Fibroblast of skin of left biceps (primary cell): Measurements from ENCODE around the gene PARP8.
"Not testable (repeated sequence)": the region's sequence is repeated elsewhere in the genome, so short reads cannot be mapped to it uniquely, and the experiment has no call there.

Experiments
- DNase-seq, 2 experiments: peaks; one replicate each; pipeline ENCODE4 v3.0.0-alpha.2; 2013; ENCODE audit warnings: low read depth in 2 of 2

Gene PARP8

DNA sequence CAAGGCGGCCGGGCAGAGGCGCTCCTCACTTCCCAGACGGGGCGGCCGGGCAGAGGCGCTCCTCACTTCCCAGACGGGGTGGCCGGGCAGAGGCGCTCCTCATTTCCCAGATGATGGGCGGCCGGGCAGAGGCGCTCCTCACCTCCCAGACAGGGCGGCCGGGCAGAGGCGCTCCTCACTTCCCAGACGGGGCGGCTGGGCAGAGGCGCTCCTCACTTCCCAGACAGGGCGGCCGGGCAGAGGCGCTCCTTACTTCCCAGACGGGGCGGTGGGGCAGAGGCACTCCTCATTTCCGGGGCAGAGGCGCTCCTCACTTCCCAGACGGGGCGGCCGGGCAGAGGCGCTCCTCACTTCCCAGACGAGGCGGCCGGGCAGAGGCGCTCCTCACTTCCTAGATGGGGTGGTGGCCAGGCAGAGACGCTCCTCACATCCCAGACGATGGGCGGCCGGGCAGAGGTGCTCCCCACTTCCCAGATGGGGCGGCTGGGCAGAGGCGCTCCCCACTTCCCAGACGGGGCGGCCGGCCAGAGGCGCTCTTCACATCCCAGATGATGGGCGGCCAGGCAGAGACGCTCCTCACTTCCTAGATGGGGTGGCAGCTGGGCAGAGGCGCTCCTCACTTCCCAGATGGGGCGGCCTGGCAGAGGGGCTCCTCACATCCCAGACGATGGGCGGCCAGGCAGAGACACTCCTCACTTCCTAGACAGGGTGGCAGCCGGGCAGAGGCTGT, 108.2 kb downstream of the PARP8 start:
- not testable (repeated sequence) for DNase-seq

DNA sequence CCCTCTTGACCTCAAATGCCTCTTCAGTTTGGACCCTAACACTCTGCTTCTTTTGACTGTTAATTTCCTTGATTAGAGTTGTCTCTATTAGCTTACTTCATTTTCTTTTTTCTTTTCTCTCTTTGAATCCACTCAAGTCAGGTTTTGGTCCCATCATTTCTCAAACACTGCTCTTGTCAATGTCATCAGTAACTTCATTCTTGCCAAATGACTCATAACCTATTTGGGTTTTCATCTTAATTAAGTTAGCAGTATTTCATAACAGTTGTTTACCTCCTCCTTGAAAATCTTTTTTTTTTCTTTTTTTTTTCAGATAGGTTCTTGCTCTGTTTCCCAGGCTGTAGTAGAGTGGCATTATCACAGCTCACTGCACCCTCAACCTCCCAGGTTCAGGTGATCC, 119.6 kb downstream of the PARP8 start:
- no peak for DNase-seq

DNA sequence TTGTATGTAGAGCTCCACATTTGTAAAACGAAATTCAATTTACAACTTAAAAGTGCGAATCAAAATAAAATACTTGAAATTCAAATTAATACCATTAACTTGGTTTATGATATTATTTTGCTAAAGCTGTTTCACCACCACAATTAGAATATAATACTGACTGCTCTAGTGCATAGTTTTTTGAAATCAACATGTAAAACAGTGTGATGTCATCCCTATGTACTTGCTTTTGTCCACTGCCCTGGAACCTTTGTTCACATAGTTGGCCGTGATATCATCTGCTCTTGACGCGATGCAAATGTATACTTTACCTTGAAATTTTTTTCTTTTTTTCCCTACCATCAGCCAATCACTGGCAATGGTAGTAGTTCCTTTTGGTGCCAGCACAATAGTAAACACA, 125.4 kb downstream of the PARP8 start:
- DNase-seq, result no peak

DNA sequence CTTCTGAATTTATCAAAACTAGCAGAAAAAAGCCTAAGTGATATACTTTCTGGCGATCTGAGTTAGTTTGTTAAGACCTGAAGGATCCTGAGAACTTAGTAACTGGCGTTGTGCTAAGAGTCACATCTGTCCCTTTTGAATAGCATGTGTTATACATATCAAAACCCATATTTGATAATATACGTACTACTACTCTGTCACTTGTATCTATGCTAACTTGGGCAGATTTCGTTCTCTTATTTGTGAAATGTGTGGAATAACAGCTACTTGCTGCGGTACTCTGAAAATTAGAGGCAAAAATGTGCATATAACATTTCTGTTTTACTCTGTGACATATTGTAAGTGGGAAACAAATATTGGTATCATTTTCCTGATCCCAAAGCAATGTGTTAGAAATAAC, 126.4 kb downstream of the PARP8 start:
- no peak for DNase-seq

DNA sequence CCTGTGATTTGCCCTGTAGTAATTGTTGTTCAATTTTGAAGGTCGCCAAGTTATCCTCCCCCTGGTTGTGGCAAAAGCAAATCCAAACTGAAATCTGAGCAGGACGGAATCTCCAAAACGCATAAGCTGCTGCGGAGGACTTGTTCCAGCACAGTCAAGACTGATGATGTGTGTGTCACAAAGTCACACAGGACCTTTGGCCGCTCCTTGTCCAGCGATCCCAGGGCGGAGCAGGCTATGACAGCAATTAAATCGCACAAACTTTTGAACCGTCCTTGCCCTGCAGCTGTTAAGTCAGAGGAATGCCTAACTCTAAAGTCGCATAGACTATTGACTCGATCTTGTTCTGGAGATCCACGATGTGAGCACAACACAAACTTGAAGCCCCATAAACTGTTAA, 128.4 kb downstream of the PARP8 start:
- no peak for DNase-seq

DNA sequence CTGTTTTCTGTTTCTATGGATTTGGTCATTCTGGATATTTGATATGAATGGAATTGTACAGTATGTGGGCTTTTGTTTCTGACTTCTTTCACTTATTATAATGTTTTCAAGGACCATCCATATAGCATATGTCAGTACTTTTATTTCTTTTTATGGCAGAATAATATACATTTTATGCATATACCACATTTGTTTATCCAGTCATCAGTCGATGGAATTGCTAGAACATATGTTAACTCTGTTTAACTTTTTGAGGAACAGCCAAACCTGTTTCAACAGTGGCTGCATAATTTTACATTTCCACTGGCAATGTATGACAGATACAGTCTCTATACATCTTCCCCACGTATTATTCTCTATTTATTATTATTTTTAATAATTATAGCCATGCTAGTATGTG, 131.6 kb downstream of the PARP8 start:
- no peak for DNase-seq

DNA sequence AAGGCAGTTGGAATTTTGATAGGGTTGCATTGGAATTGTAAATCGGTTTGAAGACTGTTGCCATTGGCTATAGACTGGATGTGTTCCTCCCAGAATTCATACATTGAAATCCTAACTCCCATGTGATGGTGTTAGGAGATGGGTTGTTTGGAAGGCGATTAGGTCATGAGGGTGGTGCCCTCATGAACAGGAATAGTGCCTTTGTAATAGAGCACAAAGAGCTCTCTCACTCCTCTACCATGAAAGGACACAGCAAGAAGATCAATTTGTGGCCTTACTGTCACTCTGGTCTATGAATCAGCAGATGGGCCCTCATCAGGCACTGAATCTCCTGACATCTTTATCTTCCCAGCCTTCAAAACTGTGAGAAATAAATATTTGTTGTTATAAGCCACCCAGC, 133.2 kb downstream of the PARP8 start:
- no peak for DNase-seq

DNA sequence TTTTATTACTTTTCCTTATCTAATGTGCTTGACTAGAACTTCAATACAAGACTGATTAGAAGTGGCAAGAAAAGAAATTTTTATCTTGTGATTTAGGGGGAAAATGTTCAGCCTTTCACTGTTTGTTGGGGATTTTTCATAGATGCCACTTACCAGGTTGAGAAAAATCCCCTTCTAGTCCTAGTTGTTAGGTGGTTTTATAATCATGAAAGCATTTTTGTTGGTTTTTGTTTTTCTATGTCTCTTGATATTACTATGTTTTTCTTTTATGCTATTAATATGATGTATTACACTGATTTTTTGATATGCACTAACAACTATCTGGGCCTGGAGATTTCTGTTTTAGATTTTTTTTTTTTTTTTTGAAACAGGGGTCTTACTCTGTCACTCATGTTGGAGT, 134.0 kb downstream of the PARP8 start:
- no peak for DNase-seq

DNA sequence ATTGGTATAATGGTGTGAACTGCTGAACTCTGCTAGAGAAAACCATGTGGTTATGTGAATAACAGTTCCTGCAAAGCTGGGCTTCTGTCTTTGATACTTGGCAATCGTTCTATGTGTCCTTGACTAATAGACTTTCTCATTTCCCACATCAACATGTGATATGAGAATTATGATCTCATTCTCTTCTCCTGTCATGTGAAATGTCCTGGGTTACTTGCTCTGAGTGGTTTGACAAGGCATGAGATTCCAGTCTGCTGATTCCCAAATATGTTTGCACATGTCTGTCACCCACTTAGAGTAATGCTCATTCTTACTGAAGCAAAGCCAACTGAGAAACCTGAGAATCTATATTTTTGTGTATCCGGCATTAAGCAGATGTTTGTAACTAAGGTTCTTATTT, 141.2 kb downstream of the PARP8 start:
- no peak for DNase-seq

DNA sequence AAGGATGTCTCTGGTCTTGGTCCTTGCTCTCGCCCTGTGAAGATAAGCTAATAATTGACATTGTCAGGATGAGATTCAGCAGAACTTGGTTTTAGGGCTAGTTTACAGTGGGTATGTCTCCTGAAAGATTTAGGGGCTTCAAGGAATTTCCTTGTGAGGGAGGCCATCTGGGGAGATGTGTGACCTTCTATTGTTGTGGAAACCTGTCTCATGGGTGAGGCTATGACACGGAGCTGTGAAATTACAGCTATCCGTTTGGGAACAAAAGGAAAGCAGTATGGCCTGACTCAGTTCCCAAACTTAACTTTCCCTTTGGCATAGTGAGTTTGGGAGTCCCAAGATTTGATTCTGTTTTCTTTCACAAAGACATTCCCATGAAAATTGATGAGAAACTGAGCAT, 142.0 kb downstream of the PARP8 start:
- DNase-seq, result no peak

DNA sequence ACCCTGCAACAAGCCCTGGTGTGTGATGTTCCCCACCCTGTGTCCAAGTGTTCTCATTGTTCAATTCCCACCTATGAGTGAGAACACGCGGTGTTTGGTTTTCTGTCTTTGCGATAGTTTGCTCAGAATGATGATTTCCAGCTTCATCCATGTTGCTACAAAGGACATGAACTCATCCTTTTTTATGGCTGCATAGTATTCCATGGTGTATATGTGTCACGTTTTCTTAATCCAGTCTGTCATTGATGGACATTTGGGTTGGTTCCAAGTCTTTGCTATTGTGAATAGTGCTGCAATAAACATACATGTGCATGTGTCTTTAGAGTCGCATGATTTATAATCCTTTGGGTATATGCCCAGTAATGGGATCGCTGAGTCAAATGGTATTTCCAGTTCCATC, 145.3 kb downstream of the PARP8 start:
- not testable (repeated sequence) for DNase-seq

DNA sequence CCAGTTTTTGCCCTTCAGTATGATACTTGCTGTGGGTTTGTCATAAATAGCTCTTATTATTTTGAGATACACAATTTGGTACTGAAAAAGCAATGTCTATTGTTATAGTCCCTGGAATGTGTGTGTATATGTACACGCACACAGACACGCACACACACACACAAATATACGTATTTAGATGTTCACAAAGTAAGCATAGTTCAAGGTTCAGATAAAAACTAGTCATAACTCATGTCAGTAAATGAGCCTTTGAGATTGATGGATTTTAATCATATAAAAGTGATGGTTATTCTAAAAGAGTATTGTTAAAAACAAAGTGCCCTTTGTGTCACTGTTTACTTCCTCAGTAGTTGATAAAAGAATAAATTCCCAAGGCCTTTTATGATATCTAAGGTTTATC, 147.3 kb downstream of the PARP8 start:
- no peak for DNase-seq

DNA sequence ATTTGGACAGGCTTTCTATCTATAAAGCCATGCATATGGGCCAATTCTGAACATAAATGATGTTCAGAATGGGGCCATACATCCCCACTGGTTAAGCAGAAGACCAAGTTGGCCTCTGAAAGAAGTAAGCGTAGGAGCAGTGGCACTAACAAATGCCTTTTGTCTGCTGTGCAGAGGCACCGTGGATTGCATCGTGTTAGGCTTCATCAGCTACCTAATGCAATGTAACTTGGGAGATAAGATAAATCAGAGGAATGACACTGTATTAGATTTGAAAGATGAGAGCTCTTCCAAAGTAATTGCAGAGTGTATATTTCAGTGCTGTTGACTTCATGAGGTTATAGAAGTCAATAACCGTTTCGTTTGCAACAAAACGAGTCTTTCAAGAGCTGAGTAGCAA, 148.1 kb downstream of the PARP8 start:
- DNase-seq, result no peak

DNA sequence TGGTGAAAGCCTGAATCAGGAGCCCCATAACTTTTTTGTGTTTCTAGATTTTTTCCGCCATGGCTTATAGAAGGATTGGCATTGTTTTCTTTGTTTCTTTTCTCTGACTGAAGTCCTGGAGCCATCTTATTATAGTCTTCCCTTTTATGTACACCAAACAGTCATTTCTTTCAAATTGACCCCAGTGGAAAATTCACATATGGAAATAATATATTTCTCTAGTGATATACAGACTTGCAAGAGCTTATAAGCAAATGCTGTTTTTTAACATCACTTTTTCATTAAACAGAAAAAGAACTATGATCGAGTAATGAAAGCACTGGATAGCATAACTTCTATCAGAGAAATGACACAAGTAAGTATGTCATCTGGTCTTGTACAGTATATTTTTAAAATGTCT, 155.6 kb downstream of the PARP8 start:
- DNase-seq, result no peak

DNA sequence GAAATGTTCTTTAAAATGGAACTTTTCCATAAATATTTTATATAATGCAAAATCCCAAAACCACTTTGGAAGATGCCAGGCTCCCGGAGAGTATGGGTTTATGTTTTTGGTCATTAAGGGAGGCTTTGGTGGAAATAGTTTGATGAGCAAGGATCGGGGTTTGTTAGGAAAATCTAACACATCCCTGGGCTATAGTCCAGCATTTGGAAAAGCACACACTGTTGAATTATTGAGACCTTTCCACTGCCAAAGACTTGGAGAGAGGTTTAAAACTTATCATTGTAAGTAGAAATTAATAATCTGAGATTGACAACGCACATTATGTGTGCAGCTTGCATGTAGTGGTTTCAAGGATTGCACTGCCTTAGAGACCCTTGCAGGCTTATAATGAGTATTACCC, 156.3 kb downstream of the PARP8 start:
- no peak for DNase-seq

DNA sequence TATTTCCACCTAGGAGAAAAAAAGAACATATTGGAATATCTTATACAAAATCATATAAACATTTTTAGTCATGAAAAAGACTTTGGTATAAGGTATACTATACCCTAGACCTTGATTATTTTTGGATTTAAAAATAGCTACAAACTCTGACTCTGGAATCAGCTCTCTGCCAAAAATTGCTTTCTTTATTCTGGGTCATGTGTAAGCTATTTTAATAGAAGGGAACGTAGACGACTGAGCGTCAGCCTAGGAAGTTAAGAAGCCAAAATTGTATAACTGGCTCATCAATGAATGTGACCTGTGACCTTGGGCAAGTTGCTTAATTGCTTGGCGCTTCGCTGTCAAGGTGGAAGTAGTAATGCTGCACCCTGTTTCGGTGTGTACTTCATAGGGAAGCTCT, 157.1 kb downstream of the PARP8 start:
- DNase-seq, result no peak

DNA sequence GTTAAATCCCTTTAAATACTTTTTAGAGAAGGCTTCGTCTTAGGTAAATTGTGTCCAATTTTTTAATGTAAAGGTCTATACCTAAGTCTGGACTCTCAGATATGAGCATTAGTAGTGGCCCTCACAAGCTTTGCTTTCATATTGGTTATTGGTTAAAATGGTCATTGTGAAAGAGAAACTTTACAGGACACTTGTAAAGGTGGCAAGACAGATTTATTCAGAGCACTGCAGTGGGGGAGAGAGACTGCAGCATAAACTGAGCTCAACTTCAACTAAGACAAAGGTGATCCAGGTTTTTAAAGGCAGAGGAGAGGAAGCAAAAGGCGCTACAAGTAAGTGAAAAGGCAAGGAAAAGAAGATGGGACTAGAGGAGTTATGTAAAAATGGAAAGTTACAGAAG, 157.7 kb downstream of the PARP8 start:
- no peak for DNase-seq

DNA sequence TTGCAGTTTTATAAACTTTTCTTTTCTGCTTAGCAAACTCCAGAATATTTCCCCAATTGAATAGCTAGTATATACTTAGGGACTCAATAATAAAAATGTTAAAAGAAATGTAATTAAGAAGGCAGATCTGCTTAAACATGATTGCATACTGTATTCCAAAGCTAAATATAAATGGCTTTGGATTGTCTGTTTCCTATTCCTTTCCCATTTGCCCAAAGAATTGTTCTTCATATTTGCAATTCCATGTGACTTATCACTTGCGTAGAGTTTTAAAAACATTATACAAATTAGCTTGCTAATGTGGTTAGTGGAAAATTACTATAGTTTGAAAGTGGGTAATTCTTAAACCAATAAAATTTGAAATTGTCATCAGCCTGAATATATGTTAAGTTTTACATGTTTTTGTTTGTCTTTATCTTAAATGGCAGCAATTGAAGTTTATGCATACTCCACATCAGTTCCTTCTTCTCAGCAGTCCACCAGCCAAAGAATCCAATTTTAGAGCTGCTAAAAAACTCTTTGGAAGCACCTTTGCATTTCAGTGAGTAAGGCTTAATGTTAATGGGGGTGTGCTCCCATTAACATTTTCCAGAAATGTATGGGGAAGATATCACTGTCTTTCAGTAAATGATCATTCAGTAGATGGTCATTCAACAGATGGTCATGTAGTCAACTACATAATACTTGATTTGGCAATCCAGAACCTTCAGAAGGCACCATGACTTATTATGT, 161.2 kb downstream of the PARP8 start:
- no peak for DNase-seq

DNA sequence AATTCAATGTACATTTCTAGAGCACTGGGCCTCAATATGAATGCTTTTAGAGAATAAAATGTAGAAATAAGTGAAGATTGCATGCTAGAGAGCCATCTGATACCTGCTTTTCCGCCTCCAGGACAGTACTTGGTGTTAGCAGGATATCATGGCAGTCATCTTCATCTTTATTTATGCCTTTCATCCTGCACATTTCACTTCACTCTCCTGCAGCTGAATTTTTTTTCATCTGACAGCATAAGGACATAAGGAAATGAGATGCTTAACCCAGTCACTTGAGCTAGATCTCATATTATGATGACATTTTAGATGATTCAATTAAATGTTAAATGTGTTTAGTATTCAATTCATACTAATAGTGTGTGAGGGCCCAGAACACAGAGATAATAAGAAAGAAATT, 162.6 kb downstream of the PARP8 start:
- no peak for DNase-seq

DNA sequence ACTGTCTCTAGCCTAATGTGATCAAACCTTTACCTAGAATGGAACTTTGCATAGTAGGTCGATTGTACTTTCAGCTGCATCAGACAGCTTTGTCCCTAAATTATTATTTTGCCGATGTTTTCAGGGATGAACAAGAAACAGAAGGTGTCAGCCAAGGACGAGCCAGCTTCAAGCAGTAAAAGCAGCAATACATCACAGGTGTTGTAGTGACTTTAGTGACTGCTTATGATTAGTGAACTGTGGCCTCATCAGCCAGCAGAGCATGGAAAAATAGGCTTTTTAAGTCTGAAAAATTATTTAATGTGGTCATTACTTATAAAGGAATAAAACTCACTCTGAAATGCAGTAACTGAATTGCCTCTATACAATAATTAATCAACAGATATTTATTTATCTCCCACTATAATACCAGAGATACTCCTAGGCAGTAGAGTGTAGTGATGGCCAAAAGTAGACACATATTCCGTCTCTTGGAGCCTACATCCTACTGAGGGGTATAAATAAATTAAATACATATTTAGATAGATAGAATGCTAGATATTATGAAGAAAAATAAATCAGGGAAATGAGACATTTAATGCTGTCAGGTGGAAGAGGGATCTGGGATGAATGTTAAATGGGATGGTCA, 166.3 kb downstream of the PARP8 start:
- DNase-seq, result no peak

DNA sequence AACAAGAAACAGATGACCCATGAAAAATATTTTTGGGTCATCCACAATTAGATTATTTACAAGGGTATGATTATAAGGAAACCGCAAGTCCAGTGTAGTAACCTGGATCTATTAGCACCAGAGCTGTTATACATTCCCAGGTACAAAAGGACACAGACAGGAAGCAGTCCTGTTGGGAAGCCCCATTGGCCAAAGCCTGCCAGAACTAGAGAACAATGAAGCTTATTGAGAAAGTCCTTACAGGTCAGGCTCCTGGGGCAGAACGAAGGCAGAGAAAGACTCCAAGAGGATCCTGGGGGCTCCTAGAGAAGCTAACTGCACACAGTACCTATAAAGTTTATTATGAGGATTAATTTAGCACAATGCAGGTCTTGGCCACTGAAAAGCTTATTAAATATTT, 169.9 kb downstream of the PARP8 start:
- no peak for DNase-seq

DNA sequence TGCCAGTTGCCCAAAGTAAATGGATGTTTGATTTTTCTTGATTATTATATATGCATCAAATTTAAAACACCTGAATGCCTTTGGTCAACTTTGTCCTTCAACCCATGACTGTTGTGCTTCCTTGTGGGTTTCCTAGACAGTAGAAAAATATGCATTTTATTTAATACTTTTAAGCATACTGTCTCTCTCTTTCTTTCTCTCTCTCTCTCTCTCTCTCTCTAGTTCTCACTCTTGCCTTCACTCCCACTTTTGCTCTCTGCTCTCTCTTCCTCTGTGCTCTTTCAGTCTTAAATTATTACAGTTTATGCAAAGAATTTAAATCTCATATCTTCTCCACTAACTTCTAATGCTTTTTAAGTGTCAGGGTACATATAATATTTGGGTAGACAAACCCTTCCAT, 173.0 kb downstream of the PARP8 start:
- DNase-seq, result no peak

DNA sequence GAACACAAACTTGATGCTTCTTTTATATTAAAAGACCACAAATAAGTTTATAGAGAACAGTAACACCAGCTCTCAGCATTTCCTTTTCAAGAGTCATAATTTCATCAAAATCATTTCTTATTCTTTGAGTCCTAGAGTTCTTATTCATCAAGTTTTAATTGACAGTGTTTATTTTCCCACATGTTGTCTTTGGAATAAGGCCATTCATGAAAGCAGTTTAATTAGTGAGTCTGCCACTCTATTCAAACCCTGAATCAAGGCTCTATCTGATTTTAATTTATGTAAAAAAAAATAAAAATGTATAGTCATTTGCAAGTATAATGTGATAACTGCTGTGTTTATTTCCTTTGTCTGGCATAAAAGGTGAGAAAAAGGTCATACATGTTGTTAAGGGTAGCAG, 176.7 kb downstream of the PARP8 start:
- no peak for DNase-seq
